GM04504 (cell line): ENCODE data around the gene PEX7.
"Not testable (repeated sequence)": the region's sequence is repeated elsewhere in the genome, so short reads cannot be mapped to it uniquely, and the experiment has no call there.

ENCODE experiments used
- DNase-seq: peaks from one replicate; pipeline ENCODE4 v3.0.0-alpha.2; 2012; ENCODE audit warnings: low read depth

PEX7 gene

DNA sequence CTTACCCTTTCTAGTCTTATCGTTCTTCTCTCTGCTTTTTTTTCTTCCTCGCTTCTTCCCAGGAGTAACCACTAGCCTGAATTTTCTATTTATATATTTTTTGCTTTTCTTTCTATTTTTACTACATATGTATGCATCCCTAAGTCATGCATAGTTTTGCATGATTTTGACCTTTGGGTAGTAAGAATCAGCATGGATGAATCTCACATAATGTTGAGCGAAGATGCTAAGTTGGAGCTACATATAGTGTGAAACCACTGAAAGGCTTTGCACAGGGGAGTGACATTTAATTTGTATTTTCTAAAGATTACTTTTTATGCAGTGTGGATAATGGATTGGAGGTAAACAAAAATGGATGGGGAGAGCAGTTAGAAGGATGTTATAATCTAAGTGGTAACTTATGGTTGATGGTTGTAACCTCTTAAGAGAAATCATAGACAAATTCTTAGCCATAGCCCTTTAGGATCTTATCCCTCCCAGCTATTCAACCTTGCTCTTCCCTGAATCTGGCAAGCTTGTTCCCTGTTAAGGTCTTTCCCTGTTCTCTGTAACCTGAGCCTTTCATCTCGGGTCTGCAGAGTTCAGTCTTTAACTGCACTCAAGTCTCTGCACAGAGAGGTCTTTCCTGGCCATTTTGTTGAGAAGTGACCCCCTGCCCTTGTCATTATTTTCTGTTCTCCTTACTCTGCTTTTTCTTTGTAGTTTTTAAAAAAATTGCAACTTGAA, 18.0 kb downstream of the PEX7 start:
- no peak for DNase-seq

- DNase-seq = no peak
These were observed 20.8 kb downstream of the PEX7 start for GRCh38 chr6:136843210-136843609.

DNA sequence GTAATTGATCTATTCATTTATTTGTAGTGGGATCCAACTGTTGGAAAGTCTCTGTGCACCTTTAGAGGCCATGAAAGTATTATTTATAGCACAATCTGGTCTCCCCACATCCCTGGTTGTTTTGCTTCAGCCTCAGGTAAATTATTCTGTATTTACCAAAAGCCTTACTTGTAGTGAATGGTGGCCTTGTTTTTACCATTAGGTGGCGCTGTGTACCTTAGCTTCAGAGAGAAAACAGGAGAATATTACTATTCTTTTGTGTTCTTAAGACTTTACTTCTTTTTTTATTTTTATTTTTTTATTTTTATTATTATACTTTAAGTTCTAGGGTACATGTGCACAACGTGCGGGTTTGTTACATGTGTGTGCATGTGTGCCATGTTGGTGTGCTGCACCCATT, 23.7 kb downstream of the PEX7 start:
- DNase-seq = peak; percentile 31

DNA sequence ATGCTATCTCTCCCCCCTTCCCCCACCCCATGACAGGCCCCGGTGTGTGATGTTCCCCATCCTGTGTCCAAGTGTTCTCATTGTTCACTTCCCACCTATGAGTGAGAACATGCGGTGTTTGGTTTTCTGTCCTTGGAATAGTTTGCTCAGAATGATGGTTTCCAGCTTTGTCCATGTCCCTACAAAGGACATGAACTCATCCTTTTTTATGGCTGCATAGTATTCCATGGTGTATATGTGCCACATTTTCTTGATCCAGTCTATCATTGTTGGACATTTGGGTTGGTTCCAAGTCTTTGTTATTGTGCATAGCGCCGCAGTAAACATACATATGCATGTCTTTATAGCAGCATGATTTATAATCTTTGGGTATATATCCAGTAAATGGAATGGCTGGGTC, 24.1 kb downstream of the PEX7 start:
- not testable (repeated sequence) for DNase-seq

DNA sequence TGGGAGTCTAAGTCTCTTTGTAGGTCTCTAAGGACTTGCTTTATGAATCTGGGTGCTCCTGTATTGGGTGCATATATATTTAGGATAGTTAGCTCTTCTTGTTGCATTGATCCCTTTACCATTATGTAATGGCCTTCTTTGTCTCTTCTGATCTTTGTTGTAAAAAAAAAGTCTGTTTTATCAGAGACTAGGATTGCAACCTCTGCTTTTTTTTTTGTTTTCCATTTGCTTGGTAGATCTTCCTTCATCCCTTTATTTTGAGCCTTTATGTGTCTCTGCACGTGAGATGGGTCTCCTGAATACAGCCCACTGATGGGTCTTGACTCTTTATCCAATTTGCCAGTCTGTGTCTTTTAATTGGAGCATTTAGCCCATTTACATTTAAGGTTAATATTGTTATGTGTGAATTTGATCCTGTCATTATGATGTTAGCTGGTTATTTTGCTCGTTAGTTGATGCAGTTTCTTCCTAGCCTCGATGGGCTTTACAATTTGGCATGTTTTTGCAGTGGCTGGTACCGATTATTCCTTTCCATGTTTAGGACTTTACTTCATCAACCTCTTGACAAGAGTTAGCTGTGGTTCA, 27.7 kb downstream of the PEX7 start:
- DNase-seq = not testable (repeated sequence)

DNA sequence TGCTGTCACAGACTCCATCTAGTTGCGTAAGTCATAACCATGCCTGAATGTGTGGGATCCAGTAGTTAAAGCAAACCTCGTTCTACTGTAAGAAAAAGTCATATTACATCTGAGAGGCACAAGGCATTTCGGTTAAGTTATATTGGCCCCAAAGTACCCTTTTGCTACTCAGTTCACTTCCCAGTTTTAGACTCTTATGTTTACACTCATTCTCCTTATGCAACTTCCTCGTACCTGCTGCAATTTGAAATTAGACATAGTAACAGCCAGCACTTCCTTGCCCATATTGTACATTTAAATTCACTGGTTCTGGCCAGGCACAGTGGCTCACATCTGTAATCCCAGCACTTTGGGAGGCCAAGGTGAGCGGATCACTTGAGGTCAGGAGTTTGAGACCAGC, 37.0 kb downstream of the PEX7 start:
- no peak for DNase-seq

- DNase-seq = no peak
These were observed 37.7 kb downstream of the PEX7 start for GRCh38 chr6:136860043-136860442.

GRCh38 chr6:136862662-136863061, 40.3 kb downstream of the PEX7 start:
- no peak for DNase-seq

- no peak for DNase-seq
These were observed 41.4 kb downstream of the PEX7 start for GRCh38 chr6:136863752-136864151.

GRCh38 chr6:136864676-136865075, 42.3 kb downstream of the PEX7 start:
- DNase-seq = no peak

DNA sequence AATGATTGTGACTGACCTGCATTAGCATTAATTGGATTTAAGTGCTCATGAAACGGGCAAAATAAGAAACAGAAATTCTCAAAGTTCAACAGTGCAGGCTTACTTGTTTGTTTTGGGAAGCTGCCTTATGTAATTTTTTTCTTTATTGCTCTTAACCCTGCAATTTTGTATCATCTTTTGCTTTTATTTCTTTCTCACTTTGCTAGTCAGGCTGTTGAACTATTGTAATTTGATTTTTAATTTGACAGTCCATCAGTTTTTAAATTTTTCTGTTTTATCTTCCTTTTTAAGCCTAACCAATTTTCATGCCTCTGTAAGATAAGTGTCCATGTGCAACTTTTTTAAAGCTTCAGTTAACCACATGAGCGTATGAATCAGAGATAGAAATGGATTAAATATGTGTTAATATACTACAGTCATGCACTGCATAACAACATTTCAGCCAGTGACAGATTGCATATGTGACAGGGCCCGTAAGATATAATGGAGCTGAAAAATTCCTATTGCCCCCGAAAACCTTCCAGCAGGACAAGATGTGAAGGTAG, 44.6 kb downstream of the PEX7 start:
- DNase-seq = no peak

DNA sequence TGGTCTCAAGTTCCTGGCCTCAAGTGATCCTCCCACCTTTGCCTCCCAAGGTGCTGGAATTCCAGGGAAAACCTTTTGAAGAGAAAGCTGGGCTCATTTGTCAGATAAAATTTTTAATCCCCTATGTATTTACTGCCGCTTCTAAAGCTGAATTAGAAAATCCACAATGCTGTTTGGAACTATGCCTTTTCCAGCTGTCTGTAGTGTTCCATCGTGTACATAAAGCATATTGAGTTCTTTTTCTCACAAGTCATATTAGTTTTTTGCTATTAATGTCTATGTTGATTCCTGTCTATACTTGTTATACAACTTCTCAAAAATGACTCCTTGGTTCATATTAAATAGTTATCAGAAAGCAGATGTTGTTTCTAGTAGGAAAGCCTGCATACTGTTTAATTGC, 47.1 kb downstream of the PEX7 start:
- DNase-seq = no peak

DNA sequence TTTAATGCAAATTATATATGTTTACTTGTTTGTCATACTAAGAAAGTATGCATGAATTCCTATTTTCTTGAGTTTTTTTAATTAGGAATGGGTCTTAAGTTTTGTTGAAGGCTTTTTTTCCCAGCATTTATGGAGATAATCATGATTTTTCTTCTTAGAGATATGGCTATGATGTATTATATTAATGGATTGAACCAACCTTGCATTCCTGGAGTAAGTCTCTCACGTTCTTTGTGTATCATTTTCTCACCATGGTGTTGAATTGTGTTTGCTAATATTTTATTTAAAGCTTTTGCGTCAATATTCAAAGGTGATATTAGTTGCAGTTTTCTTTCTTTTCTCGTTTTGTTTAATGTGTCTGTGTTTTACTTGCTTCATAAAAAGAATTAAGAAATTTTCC, 51.4 kb downstream of the PEX7 start:
- no peak for DNase-seq

- not testable (repeated sequence) for DNase-seq
These were observed 54.1 kb downstream of the PEX7 start for GRCh38 chr6:136876469-136876868.

GRCh38 chr6:136880748-136881460, 58.5 kb downstream of the PEX7 start:
- DNase-seq = no peak

- DNase-seq = no peak
These were observed 63.7 kb downstream of the PEX7 start for GRCh38 chr6:136886091-136886490.

- no peak for DNase-seq
These were observed 65.6 kb downstream of the PEX7 start for GRCh38 chr6:136887953-136888352.

- no peak for DNase-seq
These were observed 67.1 kb downstream of the PEX7 start for GRCh38 chr6:136889271-136890193.

GRCh38 chr6:136890194-136890839, 67.9 kb downstream of the PEX7 start:
- DNase-seq = no peak

GRCh38 chr6:136890986-136891385, 68.6 kb downstream of the PEX7 start:
- DNase-seq = no peak

GRCh38 chr6:136893187-136893586, 70.8 kb downstream of the PEX7 start:
- no peak for DNase-seq
